H54 (cell line): ENCODE data around the gene DHX8.

Experiments used
- DNase-seq: peaks from one replicate; pipeline ENCODE4 v3.0.0; 2011; ENCODE audit warnings: low spot score, mixed read lengths; ENCODE audit not compliant: insufficient read length
- FAIRE-seq: peaks from 3 replicates; lab custom pipeline; 2011; peaks lifted over from hg19 to GRCh38; lab: Jason Lieb, UNC
- POLR2A ChIP-seq: IDR thresholded peaks from 2 replicates; pipeline ENCODE4 v1.6.1; 2011; ENCODE audit warnings: low read depth, mild to moderate bottlenecking, low read length

The DHX8 gene

GRCh38 chr17:43542859-43543258 is 59.1 kb downstream of the DHX8 start:
- TF ChIP-seq POLR2A = no peak
- no peak for FAIRE-seq
- DNase-seq = no peak

- TF ChIP-seq POLR2A = no peak
- DNase-seq (no peak), FAIRE-seq (no peak)
Measured at GRCh38 chr17:43543300-43543699, 59.5 kb downstream of the DHX8 start.

- no peak for FAIRE-seq
- no peak for TF ChIP-seq POLR2A
- DNase-seq = no peak
Measured at GRCh38 chr17:43543771-43544575, 60.2 kb downstream of the DHX8 start.

- peak; percentile 42 for DNase-seq
- FAIRE-seq = no peak
- TF ChIP-seq POLR2A = no peak
Measured at GRCh38 chr17:43545383-43545632, 61.5 kb downstream of the DHX8 start.

GRCh38 chr17:43546319-43547188 is 62.8 kb downstream of the DHX8 start, which contains the start of gene ETV4:
Gene ETV4, minus strand, starts transcription at chr17:43546340. Its CDS starts 723 bp downstream, at chr17:43545617.
- peak; percentile 93 for DNase-seq
- no peak for FAIRE-seq
- TF ChIP-seq POLR2A = no peak

GRCh38 chr17:43547189-43547550 is 63.4 kb downstream of the DHX8 start:
- no peak for DNase-seq
- TF ChIP-seq POLR2A = no peak
- no peak for FAIRE-seq

- FAIRE-seq (no peak), DNase-seq (no peak)
- TF ChIP-seq POLR2A = no peak
Measured at GRCh38 chr17:43547659-43548256, 64.0 kb downstream of the DHX8 start.

GRCh38 chr17:43548689-43549379 is 65.1 kb downstream of the DHX8 start:
- TF ChIP-seq POLR2A = no peak
- DNase-seq (no peak), FAIRE-seq (no peak)

- no peak for TF ChIP-seq POLR2A
- DNase-seq = no peak
- no peak for FAIRE-seq
Measured at GRCh38 chr17:43549496-43549895, 65.7 kb downstream of the DHX8 start.

- no peak for TF ChIP-seq POLR2A
- FAIRE-seq (no peak), DNase-seq (no peak)
Measured at GRCh38 chr17:43550754-43551153, 67.0 kb downstream of the DHX8 start.

GRCh38 chr17:43552229-43552837 is 68.6 kb downstream of the DHX8 start:
- no peak for TF ChIP-seq POLR2A
- FAIRE-seq (no peak), DNase-seq (no peak)

- TF ChIP-seq POLR2A = no peak
- no peak for DNase-seq
- no peak for FAIRE-seq
Measured at GRCh38 chr17:43553573-43553972, 69.8 kb downstream of the DHX8 start.

GRCh38 chr17:43554857-43555256 is 71.1 kb downstream of the DHX8 start:
- DNase-seq (no peak), FAIRE-seq (no peak)
- no peak for TF ChIP-seq POLR2A

- peak; percentile 72 for DNase-seq
- peak; percentile 60 for FAIRE-seq
- no peak for TF ChIP-seq POLR2A
Measured at GRCh38 chr17:43556292-43556691, 72.5 kb downstream of the DHX8 start.
